HG03280 (cell line): Measurements from ENCODE around the gene FRMPD3.

Experiments used
- ATAC-seq: cut with Tn5 transposase; IDR thresholded peaks from one replicate; pipeline ENCODE4 v1.9.1; 2021; ENCODE audit warnings: mild to moderate bottlenecking, moderate library complexity; ENCODE audit not compliant: unreplicated experiment

The FRMPD3 gene

GRCh38 chrX:107477406-107477805, 28.0 kb downstream of the FRMPD3 start:
- no peak for ATAC-seq

DNA sequence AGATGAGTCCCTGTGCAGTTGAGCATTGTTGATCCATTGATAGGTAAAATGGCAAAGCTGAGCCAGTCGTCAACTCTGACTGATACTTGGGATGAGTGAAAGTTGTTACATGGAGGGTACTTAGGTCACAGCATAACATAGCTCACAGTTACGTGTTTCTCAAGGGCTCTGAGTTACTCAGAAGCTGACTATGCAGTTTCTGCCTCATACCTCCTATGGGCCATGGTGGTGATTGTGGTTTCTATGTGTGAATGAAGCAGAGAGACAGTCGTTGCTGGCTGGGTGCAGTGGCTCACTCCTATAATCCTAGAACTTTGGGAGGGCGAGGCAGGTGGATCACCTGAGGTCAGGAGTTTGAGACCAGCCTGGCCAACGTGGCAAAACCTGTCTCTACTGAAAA, 30.8 kb downstream of the FRMPD3 start:
- no peak for ATAC-seq

DNA sequence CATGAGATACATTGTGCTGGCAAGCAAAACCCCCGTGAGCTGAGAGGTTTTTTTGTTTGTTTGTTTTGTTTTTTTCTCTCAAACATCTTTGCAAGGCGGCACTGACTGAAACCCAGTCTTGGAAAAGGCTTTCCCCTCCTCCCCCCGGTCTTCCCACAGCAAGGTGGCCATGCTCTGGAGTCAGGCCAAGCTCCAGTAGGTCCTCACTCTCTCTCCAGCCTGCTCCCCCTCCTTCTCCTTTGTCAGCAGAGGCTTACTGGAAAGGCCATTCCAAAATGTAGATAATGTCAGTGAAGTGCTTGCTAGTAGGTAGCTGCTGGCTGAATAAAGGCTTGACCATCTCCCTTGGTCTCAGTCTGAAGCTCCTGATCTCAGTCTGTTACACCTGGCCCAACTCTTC, 32.6 kb downstream of the FRMPD3 start:
- no peak for ATAC-seq

GRCh38 chrX:107484002-107484726, 34.7 kb downstream of the FRMPD3 start:
- no peak for ATAC-seq

DNA sequence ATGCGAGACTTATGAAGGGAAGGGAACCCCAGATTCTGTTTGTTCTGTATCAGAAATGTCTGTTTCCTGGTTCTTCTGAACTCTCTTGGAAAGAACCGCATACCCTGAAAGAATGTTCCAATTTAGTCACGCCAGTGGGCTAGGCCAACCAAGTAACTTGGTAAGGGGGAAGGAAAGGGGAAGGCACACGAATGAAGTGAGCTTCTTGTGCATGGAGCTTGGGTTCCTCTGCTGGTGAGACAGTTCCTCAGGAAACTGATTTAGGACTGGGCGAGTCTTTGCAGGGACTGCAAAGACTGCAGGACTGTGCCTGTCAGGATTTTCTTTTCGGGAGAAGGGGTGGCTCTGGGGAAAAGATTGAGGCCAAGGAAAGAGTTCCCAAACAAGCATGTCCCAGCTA, 35.6 kb downstream of the FRMPD3 start:
- ATAC-seq, result no peak

DNA sequence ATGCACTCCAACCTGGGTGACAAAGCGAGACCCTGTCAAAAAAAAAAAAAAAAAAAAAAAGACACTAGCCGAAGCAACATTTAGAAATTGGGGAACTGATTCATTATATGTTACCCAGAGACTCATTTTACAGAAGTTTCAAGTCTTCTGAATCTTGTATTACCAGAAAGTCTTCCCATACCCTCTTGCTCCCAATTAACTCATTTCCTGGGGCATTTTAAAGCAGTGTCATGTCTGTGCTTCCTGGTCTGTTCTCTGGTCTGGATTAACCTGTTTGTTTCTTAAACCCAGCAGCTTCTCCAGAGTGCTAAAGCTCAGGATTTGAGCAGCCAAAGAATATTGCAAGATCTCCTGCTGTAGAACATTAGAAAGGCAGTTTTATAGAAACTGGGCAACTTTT, 43.7 kb downstream of the FRMPD3 start:
- no peak for ATAC-seq

GRCh38 chrX:107496786-107497185, 47.3 kb downstream of the FRMPD3 start:
- no peak for ATAC-seq
